HepG2 (cell line): Measurements from ENCODE around the gene MAP3K14. TPM values are rescaled to one million over a fixed set of nuclear protein-coding genes. Genes with fewer than 3 reads are reported as not detected.
A peak's percentile ranks its signal among the peaks of the same experiment; 100 is the strongest.

Experiments used
- AGO2 ChIP-seq: fragments of 200-400 bp; formaldehyde crosslinking; optimal IDR thresholded peaks from 2 replicates; pipeline ENCODE3; 2017; ENCODE audit warnings: mild to moderate bottlenecking, low read depth, low read length, moderate library complexity
- CHCHD3 ChIP-seq: sonication (generic); formaldehyde crosslinking; IDR thresholded peaks from 2 replicates; pipeline ENCODE4 v1.8.0; 2022; ENCODE audit warnings: mild to moderate bottlenecking, missing genetic modification reagents, moderate library complexity
- GATAD1 ChIP-seq: IDR thresholded peaks from 2 replicates; pipeline ENCODE4 v1.6.1; 2016; ENCODE audit warnings: missing genetic modification reagents, missing compliant biosample characterization
- MIER3 ChIP-seq: IDR thresholded peaks from 2 replicates; pipeline ENCODE4 v1.6.1; 2016; ENCODE audit warnings: missing compliant biosample characterization, borderline replicate concordance
- NCOA5 ChIP-seq: sonication (generic); formaldehyde crosslinking; IDR thresholded peaks from 2 replicates; pipeline ENCODE4 v1.4.0; 2020; ENCODE audit warnings: missing genetic modification reagents
- SETDB1 ChIP-seq: sonication (generic); formaldehyde crosslinking; IDR thresholded peaks from 2 replicates; pipeline ENCODE4 v1.5.1; 2020; ENCODE audit warnings: missing genetic modification reagents, mild to moderate bottlenecking, borderline replicate concordance
- SP1 ChIP-seq, 2 experiments: fragments of 450-650 bp in 1 of 2; sonication (generic) in 1 of 2; formaldehyde crosslinking in 1 of 2; IDR thresholded peaks; 2 replicates each; pipeline versions ENCODE4 v1.4.0 to v1.6.1; 2016 to 2020; ENCODE audit warnings: missing genetic modification reagents in 1 of 2
- SRSF4 ChIP-seq: fragments of 200-400 bp; formaldehyde crosslinking; IDR thresholded peaks from one replicate; pipeline ENCODE4 v1.6.1; 2018; ENCODE audit warnings: mild to moderate bottlenecking, low read depth, low read length, moderate library complexity; ENCODE audit not compliant: poor library complexity, severe bottlenecking
- TAF1 ChIP-seq: sonication (generic); formaldehyde crosslinking; IDR thresholded peaks from 2 replicates; pipeline ENCODE4 v1.4.0; 2020; ENCODE audit warnings: missing genetic modification reagents
- TMF1 ChIP-seq: sonication (generic); formaldehyde crosslinking; IDR thresholded peaks from 2 replicates; pipeline ENCODE4 v1.8.1; 2022; ENCODE audit warnings: low read depth, missing genetic modification reagents
- ZFP41 ChIP-seq: sonication (generic); formaldehyde crosslinking; IDR thresholded peaks from 2 replicates; pipeline ENCODE4 v1.4.0; 2020; ENCODE audit warnings: mild to moderate bottlenecking, missing genetic modification reagents, borderline replicate concordance
- ZNF138 ChIP-seq: sonication (generic); formaldehyde crosslinking; IDR thresholded peaks from 2 replicates; pipeline ENCODE4 v1.5.0; 2020; ENCODE audit warnings: mild to moderate bottlenecking, low read depth, missing genetic modification reagents
- ZNF205 ChIP-seq: IDR thresholded peaks from 2 replicates; pipeline ENCODE4 v1.6.1; 2018; ENCODE audit warnings: missing biosample characterization, missing genetic modification reagents
- ZNF577 ChIP-seq: sonication (generic); formaldehyde crosslinking; IDR thresholded peaks from 2 replicates; pipeline ENCODE4 v1.4.0; 2020; ENCODE audit warnings: mild to moderate bottlenecking, low read depth, missing genetic modification reagents, borderline replicate concordance
- ZNF674 ChIP-seq: sonication (generic); formaldehyde crosslinking; IDR thresholded peaks from 2 replicates; pipeline ENCODE4 v1.5.0; 2020; ENCODE audit warnings: low read depth, mild to moderate bottlenecking, missing genetic modification reagents
- ZNF713 ChIP-seq: sonication (generic); formaldehyde crosslinking; IDR thresholded peaks from 2 replicates; pipeline ENCODE4 v1.4.0; 2020; ENCODE audit warnings: mild to moderate bottlenecking, missing genetic modification reagents
- polyA plus RNA-seq, 8 experiments: library from polyadenylated mRNA; depleted of rRNA in 3 of 8; stranded (reverse) in 7 of 8; unstranded in 1 of 8; fragments of >200 nt; fragmentation: Illumina TruSeq in 4 of 8; extraction: Trizol in 4 of 8; gene quantifications; 2 replicates each; pipeline versions ENCODE4 v1.2.1 to v1.2.3, GENCODE V29; 2011 to 2016; ENCODE audit warnings: low read depth in 4 of 8, missing spikeins in 1 of 8, mixed read lengths in 1 of 8; ENCODE audit not compliant: insufficient read depth in 1 of 8
- total RNA-seq, 5 experiments: library from RNA; depleted of rRNA; stranded (reverse); fragments of >200 nt; fragmentation: Illumina TruSeq; extraction: Trizol; gene quantifications; 2 replicates each; pipeline ENCODE4 v1.2.3, GENCODE V29; 2016; ENCODE audit warnings: low read depth in 1 of 5
- TF ChIP-seq, protein P1 (sequence below): sonication (generic); formaldehyde crosslinking; IDR thresholded peaks from 2 replicates; pipeline ENCODE4 v1.4.0; 2020; ENCODE audit warnings: missing genetic modification reagents
- TF ChIP-seq, protein P2 (sequence below): sonication (generic); formaldehyde crosslinking; IDR thresholded peaks from 2 replicates; pipeline ENCODE4 v1.5.0; 2020; ENCODE audit warnings: mild to moderate bottlenecking, missing genetic modification reagents
- TF ChIP-seq, protein P3 (sequence below): sonication (generic); formaldehyde crosslinking; IDR thresholded peaks from 2 replicates; pipeline ENCODE4 v1.4.0; 2020; ENCODE audit warnings: mild to moderate bottlenecking, low read depth, missing genetic modification reagents
- TF ChIP-seq, protein P4 (sequence below): sonication (generic); formaldehyde crosslinking; IDR thresholded peaks from 2 replicates; pipeline ENCODE4 v1.5.1; 2020; ENCODE audit warnings: missing genetic modification reagents, mild to moderate bottlenecking, borderline replicate concordance
- TF ChIP-seq, protein P5 (sequence below), 2 experiments: fragments of 450-650 bp in 1 of 2; sonication (generic) in 1 of 2; formaldehyde crosslinking; IDR thresholded peaks; 2 replicates each; pipeline versions ENCODE4 v1.5.0 to v1.8.0; 2020 to 2022; ENCODE audit warnings: mild to moderate bottlenecking in 1 of 2, missing genetic modification reagents in 1 of 2

The MAP3K14 gene
- total and polyA plus RNA-seq, 2 of the 13 experiments (the other 11 are each of a cell fraction or from before 2014, with no cell fraction given) = 2.6 TPM

DNA sequence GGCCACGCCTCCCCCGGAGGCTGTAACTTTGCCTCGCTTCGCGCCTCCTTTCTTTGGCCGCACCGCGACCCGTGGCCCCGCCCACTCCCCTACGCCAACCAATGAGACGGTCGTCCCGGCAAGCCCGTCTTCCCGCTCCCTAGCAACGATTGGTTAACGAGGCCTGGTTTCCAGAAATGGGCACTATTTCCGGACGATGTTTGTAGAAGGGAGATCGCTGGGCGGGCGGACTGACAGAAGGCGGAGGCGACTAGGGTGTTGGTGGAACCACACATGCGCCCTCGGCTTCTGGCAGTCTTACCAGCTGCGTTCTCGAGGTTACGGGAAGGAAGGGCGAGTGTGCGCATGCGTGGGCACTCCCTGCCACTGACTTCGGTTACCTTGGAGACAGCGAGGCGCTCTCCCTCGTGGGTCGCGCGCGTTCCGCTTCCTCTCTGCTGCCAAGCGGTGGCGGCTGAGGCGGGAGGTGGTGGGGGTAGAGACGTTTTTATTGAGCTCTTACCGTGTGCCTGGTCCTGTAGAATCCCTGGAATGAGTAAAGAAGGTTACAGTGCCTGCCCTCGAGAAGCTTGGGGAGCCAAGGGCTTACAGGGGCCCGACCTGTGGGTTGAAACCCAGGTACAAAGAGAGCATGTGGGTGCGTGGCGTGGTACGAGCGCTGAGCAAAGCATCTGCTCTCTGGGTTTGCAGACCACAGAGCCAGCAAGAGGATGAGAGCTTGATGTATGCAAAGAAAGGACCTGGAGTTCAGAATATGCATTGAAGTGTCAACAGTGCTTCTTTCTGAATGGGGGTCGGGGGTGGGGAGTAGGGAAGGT is 500 bp upstream of the MAP3K14 start (continued):
- TF ChIP-seq, protein P1, sequence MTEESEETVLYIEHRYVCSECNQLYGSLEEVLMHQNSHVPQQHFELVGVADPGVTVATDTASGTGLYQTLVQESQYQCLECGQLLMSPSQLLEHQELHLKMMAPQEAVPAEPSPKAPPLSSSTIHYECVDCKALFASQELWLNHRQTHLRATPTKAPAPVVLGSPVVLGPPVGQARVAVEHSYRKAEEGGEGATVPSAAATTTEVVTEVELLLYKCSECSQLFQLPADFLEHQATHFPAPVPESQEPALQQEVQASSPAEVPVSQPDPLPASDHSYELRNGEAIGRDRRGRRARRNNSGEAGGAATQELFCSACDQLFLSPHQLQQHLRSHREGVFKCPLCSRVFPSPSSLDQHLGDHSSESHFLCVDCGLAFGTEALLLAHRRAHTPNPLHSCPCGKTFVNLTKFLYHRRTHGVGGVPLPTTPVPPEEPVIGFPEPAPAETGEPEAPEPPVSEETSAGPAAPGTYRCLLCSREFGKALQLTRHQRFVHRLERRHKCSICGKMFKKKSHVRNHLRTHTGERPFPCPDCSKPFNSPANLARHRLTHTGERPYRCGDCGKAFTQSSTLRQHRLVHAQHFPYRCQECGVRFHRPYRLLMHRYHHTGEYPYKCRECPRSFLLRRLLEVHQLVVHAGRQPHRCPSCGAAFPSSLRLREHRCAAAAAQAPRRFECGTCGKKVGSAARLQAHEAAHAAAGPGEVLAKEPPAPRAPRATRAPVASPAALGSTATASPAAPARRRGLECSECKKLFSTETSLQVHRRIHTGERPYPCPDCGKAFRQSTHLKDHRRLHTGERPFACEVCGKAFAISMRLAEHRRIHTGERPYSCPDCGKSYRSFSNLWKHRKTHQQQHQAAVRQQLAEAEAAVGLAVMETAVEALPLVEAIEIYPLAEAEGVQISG (CRISPR knock-in tag) = 0 out of 2 replicates have a peak, but pooled peaks have one; percentile 29
- TF ChIP-seq AGO2 (no peak), CHCHD3 (no peak), SETDB1 (CRISPR knock-in tag) (no peak), MIER3 (peak; percentile 60; the same call in 1 of the 2 replicates), GATAD1 (CRISPR knock-in tag) (peak; percentile 55; the same call in 1 of the 2 replicates), ZNF138 (no peak), TMF1 (CRISPR knock-in tag) (no peak), ZNF577 (CRISPR knock-in tag) (no peak), ZNF713 (CRISPR knock-in tag) (no peak), NCOA5 (CRISPR knock-in tag) (no peak), SRSF4 (no peak), ZFP41 (CRISPR knock-in tag) (0 out of 2 replicates have a peak, but pooled peaks have one; percentile 45), ZNF674 (no peak), ZNF205 (CRISPR knock-in tag) (no peak; the same call in none of the 2 replicates), TAF1 (CRISPR knock-in tag) (no peak; the same call in 1 of the 2 replicates), SP1 (IDR thresholded peaks at IDR 0.05) (peak; percentile 67; the same call in 1 of the 2 replicates), SP1 (CRISPR knock-in tag; IDR thresholded peaks at IDR 0.05) (peak; percentile 99)
- TF ChIP-seq, protein P2, sequence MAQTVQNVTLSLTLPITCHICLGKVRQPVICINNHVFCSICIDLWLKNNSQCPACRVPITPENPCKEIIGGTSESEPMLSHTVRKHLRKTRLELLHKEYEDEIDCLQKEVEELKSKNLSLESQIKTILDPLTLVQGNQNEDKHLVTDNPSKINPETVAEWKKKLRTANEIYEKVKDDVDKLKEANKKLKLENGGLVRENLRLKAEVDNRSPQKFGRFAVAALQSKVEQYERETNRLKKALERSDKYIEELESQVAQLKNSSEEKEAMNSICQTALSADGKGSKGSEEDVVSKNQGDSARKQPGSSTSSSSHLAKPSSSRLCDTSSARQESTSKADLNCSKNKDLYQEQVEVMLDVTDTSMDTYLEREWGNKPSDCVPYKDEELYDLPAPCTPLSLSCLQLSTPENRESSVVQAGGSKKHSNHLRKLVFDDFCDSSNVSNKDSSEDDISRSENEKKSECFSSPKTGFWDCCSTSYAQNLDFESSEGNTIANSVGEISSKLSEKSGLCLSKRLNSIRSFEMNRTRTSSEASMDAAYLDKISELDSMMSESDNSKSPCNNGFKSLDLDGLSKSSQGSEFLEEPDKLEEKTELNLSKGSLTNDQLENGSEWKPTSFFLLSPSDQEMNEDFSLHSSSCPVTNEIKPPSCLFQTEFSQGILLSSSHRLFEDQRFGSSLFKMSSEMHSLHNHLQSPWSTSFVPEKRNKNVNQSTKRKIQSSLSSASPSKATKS (CRISPR knock-in tag) = no peak
- TF ChIP-seq, protein P3, sequence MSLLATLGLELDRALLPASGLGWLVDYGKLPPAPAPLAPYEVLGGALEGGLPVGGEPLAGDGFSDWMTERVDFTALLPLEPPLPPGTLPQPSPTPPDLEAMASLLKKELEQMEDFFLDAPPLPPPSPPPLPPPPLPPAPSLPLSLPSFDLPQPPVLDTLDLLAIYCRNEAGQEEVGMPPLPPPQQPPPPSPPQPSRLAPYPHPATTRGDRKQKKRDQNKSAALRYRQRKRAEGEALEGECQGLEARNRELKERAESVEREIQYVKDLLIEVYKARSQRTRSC (CRISPR knock-in tag) = no peak
- TF ChIP-seq, protein P4, sequence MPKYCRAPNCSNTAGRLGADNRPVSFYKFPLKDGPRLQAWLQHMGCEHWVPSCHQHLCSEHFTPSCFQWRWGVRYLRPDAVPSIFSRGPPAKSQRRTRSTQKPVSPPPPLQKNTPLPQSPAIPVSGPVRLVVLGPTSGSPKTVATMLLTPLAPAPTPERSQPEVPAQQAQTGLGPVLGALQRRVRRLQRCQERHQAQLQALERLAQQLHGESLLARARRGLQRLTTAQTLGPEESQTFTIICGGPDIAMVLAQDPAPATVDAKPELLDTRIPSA (CRISPR knock-in tag) = no peak
- TF ChIP-seq, protein P5, sequence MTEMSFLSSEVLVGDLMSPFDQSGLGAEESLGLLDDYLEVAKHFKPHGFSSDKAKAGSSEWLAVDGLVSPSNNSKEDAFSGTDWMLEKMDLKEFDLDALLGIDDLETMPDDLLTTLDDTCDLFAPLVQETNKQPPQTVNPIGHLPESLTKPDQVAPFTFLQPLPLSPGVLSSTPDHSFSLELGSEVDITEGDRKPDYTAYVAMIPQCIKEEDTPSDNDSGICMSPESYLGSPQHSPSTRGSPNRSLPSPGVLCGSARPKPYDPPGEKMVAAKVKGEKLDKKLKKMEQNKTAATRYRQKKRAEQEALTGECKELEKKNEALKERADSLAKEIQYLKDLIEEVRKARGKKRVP (CRISPR knock-in tag; IDR thresholded peaks at IDR 0.05) = no peak
